WERI-Rb-1 (cell line): ENCODE results near the gene PTPN2.
"Not testable (repeated sequence)": the region's sequence is repeated elsewhere in the genome, so short reads cannot be mapped to it uniquely, and the experiment has no call there.

Source experiments
- DNase-seq: peaks from one replicate; pipeline ENCODE4 v3.0.0-alpha.2; 2020
- H3K27ac ChIP-seq: fragments of 250-450 bp; sonication (Bioruptor Pico); 2 replicates; pipeline ENCODE4 v1.5.1; 2020; ENCODE audit warnings: mild to moderate bottlenecking, moderate library complexity
- H3K27me3 ChIP-seq: fragments of 250-450 bp; sonication (Bioruptor Pico); 2 replicates; pipeline ENCODE4 v1.5.1; 2021; ENCODE audit warnings: mild to moderate bottlenecking, low read depth, moderate library complexity; ENCODE audit not compliant: insufficient read depth, severe bottlenecking
- H3K36me3 ChIP-seq: fragments of 250-450 bp; sonication (Bioruptor Pico); 2 replicates; pipeline ENCODE4 v1.5.1; 2020; ENCODE audit warnings: mild to moderate bottlenecking, moderate library complexity
- H3K4me3 ChIP-seq: 2 replicates; pipeline ENCODE4 v1.5.1; 2011; ENCODE audit warnings: low read depth, mild to moderate bottlenecking, control low read depth, low read length
- H3K9me3 ChIP-seq: fragments of 250-450 bp; sonication (Bioruptor Pico); 2 replicates; pipeline ENCODE4 v1.5.1; 2021; ENCODE audit warnings: mild to moderate bottlenecking, moderate library complexity; ENCODE audit not compliant: severe bottlenecking
- CTCF ChIP-seq: IDR thresholded peaks from 2 replicates; pipeline ENCODE4 v1.5.1; 2011; ENCODE audit warnings: low read depth, mild to moderate bottlenecking, control low read depth, inconsistent platforms, low read length

The PTPN2 gene

GRCh38 chr18:12880541-12880910 lies 3.5 kb downstream of the PTPN2 start:
- no peaks in the 10 kb centered on the region for H3K9me3 ChIP-seq
- no peaks in the 10 kb centered on the region for H3K36me3 ChIP-seq
- no peak overlapping the region for H3K4me3 ChIP-seq
- DNase-seq = no peak
- no peaks in the 10 kb centered on the region for H3K27me3 ChIP-seq
- TF ChIP-seq CTCF = no peak
- no peak overlapping the region for H3K27ac ChIP-seq

DNA sequence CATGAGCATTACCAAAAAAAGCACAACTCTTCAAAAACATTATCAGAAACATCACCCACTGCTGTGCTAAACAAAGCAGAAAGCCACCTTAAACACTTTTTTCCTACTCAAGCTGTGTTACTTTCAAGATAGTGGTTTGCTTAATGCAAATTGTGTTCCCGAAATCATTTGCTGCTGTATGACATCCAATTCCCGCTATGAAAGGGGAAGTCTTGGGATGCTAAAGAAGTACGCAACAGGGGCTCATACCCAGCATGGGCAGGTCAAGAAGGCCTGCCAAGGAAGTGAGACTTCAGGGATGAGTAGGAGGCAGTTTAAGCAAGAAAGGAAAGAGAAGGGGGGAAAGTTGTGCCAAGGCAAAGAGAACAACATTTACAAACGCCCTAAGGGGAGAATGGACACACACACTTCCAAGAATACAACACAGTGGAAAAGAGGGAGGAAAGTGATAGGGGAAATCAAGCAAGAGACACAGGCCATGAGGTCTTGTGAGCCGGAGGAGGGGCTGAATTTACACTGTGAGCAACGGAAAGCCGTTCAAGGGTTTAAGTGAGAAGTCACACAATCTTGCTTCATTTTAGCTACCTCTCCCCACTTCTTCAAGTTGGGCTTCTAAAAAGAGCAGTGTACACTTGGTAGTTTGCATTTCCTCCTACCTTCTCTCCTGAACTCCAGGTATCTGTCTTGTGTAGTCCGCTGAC lies 4.0 kb downstream of the PTPN2 start:
- H3K4me3 ChIP-seq = no peak overlapping the region

DNA sequence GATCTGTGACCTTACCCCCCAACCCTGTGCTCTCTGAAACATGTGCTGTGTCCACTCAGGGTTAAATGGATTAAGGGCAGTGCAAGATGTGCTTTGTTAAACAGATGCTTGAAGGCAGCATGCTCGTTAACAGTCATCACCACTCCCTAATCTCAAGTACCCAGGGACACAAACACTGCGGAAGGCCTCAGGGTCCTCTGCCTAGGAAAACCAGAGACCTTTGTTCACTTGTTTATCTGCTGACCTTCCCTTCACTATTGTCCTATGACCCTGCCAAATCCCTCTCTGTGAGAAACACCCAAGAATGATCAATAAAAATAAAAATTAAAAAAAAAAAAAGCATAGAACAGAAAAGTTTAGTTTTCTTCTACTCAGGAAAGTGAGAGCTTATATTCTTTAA lies 9.0 kb downstream of the PTPN2 start:
- not testable (repeated sequence) for DNase-seq, H3K4me3 ChIP-seq, H3K27me3 ChIP-seq, H3K9me3 ChIP-seq, H3K36me3 ChIP-seq
- H3K27ac ChIP-seq = peak overlapping the region; percentile 26

More for the DNA sequence above, 4.0 kb downstream of the PTPN2 start:
- Histone ChIP-seq H3K27me3 (no peaks in the 10 kb centered on the region), H3K27ac (no peak overlapping the region), H3K36me3 (no peaks in the 10 kb centered on the region), H3K9me3 (no peaks in the 10 kb centered on the region)
- TF ChIP-seq CTCF = no peak
- no peak for DNase-seq

GRCh38 chr18:12873961-12874567 lies 10.0 kb downstream of the PTPN2 start:
- not testable (repeated sequence) for DNase-seq, H3K4me3 ChIP-seq, H3K9me3 ChIP-seq, H3K27me3 ChIP-seq, H3K27ac ChIP-seq, H3K36me3 ChIP-seq

- Histone ChIP-seq H3K9me3 (no peaks in the 10 kb centered on the region), H3K27ac (no peak overlapping the region), H3K27me3 (no peaks in the 10 kb centered on the region), H3K36me3 (peaks cover 3% of the 10 kb centered on the region; the same call in 1 of the 2 replicates), H3K4me3 (no peak overlapping the region)
- TF ChIP-seq CTCF = no peak
- DNase-seq = no peak
Measured at GRCh38 chr18:12872408-12872807, 11.6 kb downstream of the PTPN2 start.

DNA sequence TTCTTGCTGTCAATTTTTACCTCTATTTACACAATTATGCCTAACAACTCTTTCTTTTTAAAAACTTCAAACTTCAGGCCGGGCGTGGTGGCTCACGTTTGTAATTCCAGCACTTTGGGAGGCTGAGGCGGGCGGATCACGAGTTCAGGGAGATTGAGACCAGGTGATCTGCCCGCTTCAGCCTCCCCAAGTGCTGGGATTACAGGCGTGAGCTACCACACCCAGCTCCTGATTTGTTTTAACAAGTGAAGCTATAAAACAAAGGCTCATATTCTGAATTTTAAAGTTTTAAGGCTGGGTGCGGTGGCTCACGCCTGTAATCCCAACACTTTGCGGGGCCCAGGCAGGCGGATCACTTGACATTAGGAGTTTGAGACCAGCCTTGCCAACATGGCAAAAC lies 15.5 kb downstream of the PTPN2 start:
- Histone ChIP-seq H3K9me3 (no peaks in the 10 kb centered on the region), H3K36me3 (peaks cover 3% of the 10 kb centered on the region; the same call in 1 of the 2 replicates), H3K27me3 (no peaks in the 10 kb centered on the region), H3K27ac (no peak overlapping the region), H3K4me3 (no peak overlapping the region)
- no peak for TF ChIP-seq CTCF
- DNase-seq = no peak
